Peyer's patch (tissue), 4 donors: ENCODE measurements around the gene WWOX.

ENCODE experiments used
- CTCF ChIP-seq, 6 experiments: fragments of 450-650 bp in 4 of 6; fragments of 200-600 bp in 2 of 6; sonication (generic) in 1 of 6; IDR thresholded peaks; one replicate each; pipeline ENCODE4 v1.5.1; 2017 to 2019; ENCODE audit warnings: antibody characterized with exemption in 6 of 6, mild to moderate bottlenecking in 3 of 6, moderate library complexity in 1 of 6
- POLR2A ChIP-seq, 2 donors: fragments of 450-650 bp; IDR thresholded peaks; one replicate each; pipeline ENCODE4 v1.5.1; 2017; ENCODE audit warnings: antibody characterized with exemption in 2 of 2, mild to moderate bottlenecking in 2 of 2, moderate library complexity in 2 of 2

- TF ChIP-seq CTCF (IDR thresholded peaks at IDR 0.05), result no peak
- no peak for TF ChIP-seq POLR2A (IDR thresholded peaks at IDR 0.05)
Observed at GRCh38 chr16:78972006-78972405, 872.6 kb downstream of the WWOX start.
